Globus pallidus (tissue), 1 donor: ENCODE data around the gene ZNF607.
"Not testable (repeated sequence)": the region's sequence is repeated elsewhere in the genome, so short reads cannot be mapped to it uniquely, and the experiment has no call there.

Experiments used
- DNase-seq: peaks from one replicate; pipeline ENCODE4 v3.0.0-alpha.2; 2015; ENCODE audit warnings: low spot score

ZNF607 gene

GRCh38 chr19:37719111-37719926 is at the start of gene ZNF607:
Gene ZNF607 (minus strand): TSS chr19:37719761. CDS start chr19:37711618, 8,143 bp downstream.
- DNase-seq, result peak; percentile 88

GRCh38 chr19:37763488-37763887 is 43.9 kb upstream of the ZNF607 start:
- DNase-seq, result no peak

GRCh38 chr19:37757683-37758082 is 38.1 kb upstream of the ZNF607 start:
- not testable (repeated sequence) for DNase-seq

GRCh38 chr19:37738371-37738770 is 18.8 kb upstream of the ZNF607 start:
- no peak for DNase-seq

- DNase-seq, result no peak
These were observed 5.6 kb upstream of the ZNF607 start for GRCh38 chr19:37725181-37725580.

- DNase-seq, result no peak
These were observed 335 bp upstream of the ZNF607 start for GRCh38 chr19:37719927-37720265.

GRCh38 chr19:37718304-37718703 is 1.3 kb downstream of the ZNF607 start:
- peak; percentile 2 for DNase-seq

- DNase-seq, result no peak
These were observed 3.4 kb downstream of the ZNF607 start for GRCh38 chr19:37716140-37716539.

GRCh38 chr19:37706052-37706605 is 13.4 kb downstream of the ZNF607 start:
- no peak for DNase-seq

GRCh38 chr19:37699057-37699456 is 20.5 kb downstream of the ZNF607 start:
- no peak for DNase-seq

GRCh38 chr19:37698216-37698615 is 21.3 kb downstream of the ZNF607 start:
- DNase-seq, result no peak

- DNase-seq, result no peak
These were observed 24.2 kb downstream of the ZNF607 start for GRCh38 chr19:37695144-37695899.

- DNase-seq, result peak; percentile 72
These were observed 26.5 kb downstream of the ZNF607 start for GRCh38 chr19:37692956-37693620.

- peak; percentile 83 for DNase-seq
These were observed 27.6 kb downstream of the ZNF607 start for GRCh38 chr19:37691881-37692504.

- DNase-seq, result no peak
These were observed 36.0 kb downstream of the ZNF607 start for GRCh38 chr19:37683520-37683919.

- no peak for DNase-seq
These were observed 50.1 kb downstream of the ZNF607 start for GRCh38 chr19:37669450-37669914.

GRCh38 chr19:37657157-37657556 is 62.4 kb downstream of the ZNF607 start:
- DNase-seq, result not testable (repeated sequence)

- DNase-seq, result peak; percentile 83
These were observed 63.7 kb downstream of the ZNF607 start for GRCh38 chr19:37655689-37656371.

GRCh38 chr19:37655301-37655688 is 64.3 kb downstream of the ZNF607 start, which contains the start of gene ZFP30:
Gene ZFP30 (minus strand): TSS chr19:37655465. CDS start chr19:37647822, 7,643 bp downstream.
- DNase-seq, result peak; percentile 94

GRCh38 chr19:37654629-37655300 is 64.8 kb downstream of the ZNF607 start:
- DNase-seq, result peak; percentile 27
